GM20000 (cell line): ENCODE results near the gene LZIC.

Experiments used
- DNase-seq: peaks from one replicate; pipeline ENCODE4 v3.0.0; 2012; ENCODE audit warnings: low spot score
- CTCF ChIP-seq: IDR thresholded peaks from 2 replicates; pipeline ENCODE4 v1.5.1; 2012; ENCODE audit warnings: mild to moderate bottlenecking, control low read depth; ENCODE audit errors: extremely low read depth, missing control alignments

The LZIC gene

GRCh38 chr1:9892563-9893528 lies 50.3 kb downstream of the LZIC start:
- no peak for TF ChIP-seq CTCF
- no peak for DNase-seq

- no peak for DNase-seq
- no peak for TF ChIP-seq CTCF
These were observed 52.0 kb downstream of the LZIC start for GRCh38 chr1:9891207-9891606.

GRCh38 chr1:9890224-9890731 lies 52.9 kb downstream of the LZIC start:
- TF ChIP-seq CTCF, result no peak
- no peak for DNase-seq

GRCh38 chr1:9889411-9889810 lies 53.8 kb downstream of the LZIC start:
- TF ChIP-seq CTCF, result no peak
- DNase-seq, result no peak

GRCh38 chr1:9888886-9889285 lies 54.3 kb downstream of the LZIC start:
- TF ChIP-seq CTCF, result no peak
- DNase-seq, result no peak

- no peak for TF ChIP-seq CTCF
- DNase-seq, result no peak
These were observed 56.1 kb downstream of the LZIC start for GRCh38 chr1:9887070-9887469.

GRCh38 chr1:9886092-9886742 lies 57.0 kb downstream of the LZIC start:
- no peak for DNase-seq
- no peak for TF ChIP-seq CTCF
